C4-2B (cell line): ENCODE results near the gene SDK2.

Experiments
- H3K27ac ChIP-seq: fragments of 450-650 bp; 2 replicates; pipeline ENCODE4 v1.5.1; 2017
- ZFX ChIP-seq: fragments of 450-650 bp; IDR thresholded peaks from 2 replicates; pipeline ENCODE4 v1.6.1; 2017
- TF ChIP-seq, protein P1 (sequence below): fragments of 450-650 bp; conservative IDR thresholded peaks from 2 replicates; pipeline ENCODE4 v1.5.1; 2017; ENCODE audit warnings: mild to moderate bottlenecking

SDK2 gene

GRCh38 chr17:73552300-73553048 lies 91.8 kb downstream of the SDK2 start:
- no peak for TF ChIP-seq ZFX
- TF ChIP-seq, protein P1, sequence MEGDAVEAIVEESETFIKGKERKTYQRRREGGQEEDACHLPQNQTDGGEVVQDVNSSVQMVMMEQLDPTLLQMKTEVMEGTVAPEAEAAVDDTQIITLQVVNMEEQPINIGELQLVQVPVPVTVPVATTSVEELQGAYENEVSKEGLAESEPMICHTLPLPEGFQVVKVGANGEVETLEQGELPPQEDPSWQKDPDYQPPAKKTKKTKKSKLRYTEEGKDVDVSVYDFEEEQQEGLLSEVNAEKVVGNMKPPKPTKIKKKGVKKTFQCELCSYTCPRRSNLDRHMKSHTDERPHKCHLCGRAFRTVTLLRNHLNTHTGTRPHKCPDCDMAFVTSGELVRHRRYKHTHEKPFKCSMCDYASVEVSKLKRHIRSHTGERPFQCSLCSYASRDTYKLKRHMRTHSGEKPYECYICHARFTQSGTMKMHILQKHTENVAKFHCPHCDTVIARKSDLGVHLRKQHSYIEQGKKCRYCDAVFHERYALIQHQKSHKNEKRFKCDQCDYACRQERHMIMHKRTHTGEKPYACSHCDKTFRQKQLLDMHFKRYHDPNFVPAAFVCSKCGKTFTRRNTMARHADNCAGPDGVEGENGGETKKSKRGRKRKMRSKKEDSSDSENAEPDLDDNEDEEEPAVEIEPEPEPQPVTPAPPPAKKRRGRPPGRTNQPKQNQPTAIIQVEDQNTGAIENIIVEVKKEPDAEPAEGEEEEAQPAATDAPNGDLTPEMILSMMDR: no peak
- H3K27ac ChIP-seq: no peak overlapping the region

GRCh38 chr17:73551759-73552158 lies 92.5 kb downstream of the SDK2 start:
- no peak overlapping the region for H3K27ac ChIP-seq
- TF ChIP-seq ZFX: no peak
- TF ChIP-seq, protein P1: no peak

DNA sequence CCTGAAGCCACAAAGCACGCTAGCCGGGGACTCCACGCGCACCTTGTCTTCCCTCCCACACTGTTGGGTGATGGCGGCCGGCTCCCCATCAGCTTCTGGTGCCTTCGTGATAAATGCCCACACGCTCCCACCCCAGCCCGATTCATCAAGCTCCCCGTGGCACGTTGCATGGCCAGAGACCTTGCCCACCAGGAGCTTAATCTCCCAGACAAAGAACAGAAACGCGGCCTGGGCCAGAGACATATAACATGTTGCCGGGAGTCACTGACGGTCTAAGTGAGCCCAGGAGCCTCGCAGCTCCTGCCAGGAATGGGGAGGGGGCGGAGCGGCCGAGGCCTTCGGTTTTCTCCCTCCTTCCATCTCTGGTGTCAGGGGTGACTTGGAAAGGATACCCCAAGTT lies 93.1 kb downstream of the SDK2 start:
- H3K27ac ChIP-seq: no peak overlapping the region
- no peak for TF ChIP-seq ZFX
- TF ChIP-seq, protein P1: no peak

DNA sequence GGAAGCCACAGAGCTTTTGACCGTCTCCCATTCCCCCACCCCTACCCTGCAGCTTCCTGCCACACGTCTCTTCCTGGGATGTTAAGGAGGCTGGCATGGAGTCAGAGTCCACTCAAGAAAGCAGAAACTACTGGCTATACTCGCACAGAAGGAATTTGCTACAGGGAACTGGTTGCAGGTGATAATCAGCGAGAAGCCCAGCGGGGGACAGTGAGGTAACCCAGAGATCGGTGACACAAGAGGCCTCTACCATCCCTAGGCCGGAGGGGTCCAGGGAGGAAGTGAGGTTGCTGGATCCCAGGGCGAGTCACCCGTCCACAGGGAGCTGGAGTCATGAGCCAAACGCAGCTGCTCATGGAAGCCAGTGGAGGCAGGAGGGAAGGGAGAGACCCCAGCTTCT lies 93.7 kb downstream of the SDK2 start:
- H3K27ac ChIP-seq: no peak overlapping the region
- TF ChIP-seq ZFX: no peak
- TF ChIP-seq, protein P1: no peak

GRCh38 chr17:73549841-73550430 lies 94.3 kb downstream of the SDK2 start:
- TF ChIP-seq, protein P1: no peak
- TF ChIP-seq ZFX: no peak
- no peak overlapping the region for H3K27ac ChIP-seq

- no peak overlapping the region for H3K27ac ChIP-seq
- no peak for TF ChIP-seq ZFX
- TF ChIP-seq, protein P1: no peak
Observed at GRCh38 chr17:73548620-73549311, 95.5 kb downstream of the SDK2 start.

DNA sequence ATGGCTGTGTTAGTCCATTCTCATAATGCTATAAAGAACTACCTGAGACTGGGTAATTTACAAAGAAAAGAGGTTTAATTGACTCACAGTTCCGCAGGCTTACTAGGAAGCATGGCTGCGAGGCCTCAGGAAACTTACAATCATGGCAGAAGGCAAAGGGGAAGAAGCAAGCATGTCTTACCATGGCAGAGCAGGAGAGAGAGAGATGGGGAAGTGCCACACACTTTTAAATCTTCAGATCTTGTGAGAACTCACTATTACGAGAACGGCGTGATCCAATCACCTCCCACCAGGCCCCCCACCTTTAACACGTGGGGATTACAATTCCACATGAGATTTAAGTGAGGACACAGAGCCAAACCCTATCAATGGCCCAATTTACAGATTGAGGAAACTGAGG lies 96.5 kb downstream of the SDK2 start:
- H3K27ac ChIP-seq: no peak overlapping the region

More for the DNA sequence above, 96.5 kb downstream of the SDK2 start:
- TF ChIP-seq, protein P1: no peak
- no peak for TF ChIP-seq ZFX
